Measurements from ENCODE around the gene PIK3R6. TPM values are rescaled to one million over a fixed set of nuclear protein-coding genes. Genes with fewer than 3 reads are reported as not detected.
A peak's percentile ranks its signal among the peaks of the same experiment; 100 is the strongest.
"Not testable (repeated sequence)": the region's sequence is repeated elsewhere in the genome, so short reads cannot be mapped to it uniquely, and the experiment has no call there.

PIK3R6 gene
- total RNA-seq, 1 donor from 2014 or later = not detected

DNA sequence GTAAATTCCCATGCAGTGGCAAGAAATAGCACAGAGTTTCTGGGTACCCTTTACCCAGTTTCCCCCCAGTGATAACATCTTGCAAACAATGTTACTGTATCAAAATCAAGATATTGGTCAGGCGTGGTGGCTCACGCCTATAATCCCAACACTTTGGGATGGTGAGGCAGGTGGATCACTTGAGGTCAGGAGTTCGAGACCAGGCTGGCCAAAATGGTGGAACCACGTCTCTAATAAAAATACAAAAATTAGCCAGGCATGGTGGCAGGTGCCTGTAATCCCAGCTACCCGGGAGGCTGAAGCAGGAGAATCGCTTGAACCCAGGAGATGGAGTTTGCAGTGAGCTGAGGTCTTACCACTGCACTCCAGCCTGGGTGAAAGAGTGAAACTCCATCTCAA lies 11.3 kb downstream of the PIK3R6 start:
- not testable (repeated sequence) for DNase-seq (ENCODE audit: low read depth in 2 of 2)

DNA sequence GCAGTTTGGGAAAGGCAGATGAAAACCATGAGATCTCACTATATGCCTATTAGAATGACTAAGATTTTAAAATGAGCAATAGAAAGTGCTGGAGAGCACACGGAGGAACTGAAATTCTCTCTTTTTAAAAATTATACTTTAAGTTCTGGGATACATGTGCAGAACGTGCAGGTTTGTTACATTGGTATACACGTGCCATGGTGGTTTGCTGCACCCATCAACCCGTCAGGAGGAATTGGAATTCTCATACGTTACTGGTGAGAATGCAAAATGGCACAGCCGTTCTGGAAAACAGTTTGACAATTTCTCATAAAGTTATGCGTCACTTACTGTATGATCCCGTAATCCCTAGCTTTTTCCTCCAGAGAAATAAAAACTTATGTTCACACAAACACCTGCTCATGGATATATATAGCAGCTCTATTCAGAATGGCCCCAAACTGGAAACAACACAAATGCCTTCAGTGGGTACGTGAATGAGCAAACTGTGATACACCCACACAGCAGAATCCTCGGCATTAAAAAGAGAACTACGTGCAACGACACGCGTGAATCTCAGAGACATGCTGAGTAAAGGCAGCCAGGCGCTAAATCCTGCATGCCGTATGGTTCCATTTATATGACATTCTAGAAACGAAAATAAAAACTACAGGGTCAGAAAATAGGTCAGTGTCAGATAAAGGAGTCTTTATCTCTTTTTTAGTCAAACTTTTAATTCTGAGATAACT lies 11.8 kb downstream of the PIK3R6 start:
- DNase-seq (ENCODE audit: low read depth in 2 of 2) = no peak

GRCh38 chr17:8851600-8851999 lies 15.9 kb downstream of the PIK3R6 start:
- DNase-seq (ENCODE audit: low read depth in 2 of 2) = no peak

- no peak for DNase-seq (ENCODE audit: low read depth in 2 of 2)
Observed at GRCh38 chr17:8849311-8850041, 18.0 kb downstream of the PIK3R6 start.

- no peak for DNase-seq (ENCODE audit: low read depth in 2 of 2)
Observed at GRCh38 chr17:8847891-8848290, 19.6 kb downstream of the PIK3R6 start.

- DNase-seq (ENCODE audit: low read depth in 2 of 2) = peak; percentile 34 to 47
Observed at GRCh38 chr17:8846768-8847211, 20.7 kb downstream of the PIK3R6 start.

DNA sequence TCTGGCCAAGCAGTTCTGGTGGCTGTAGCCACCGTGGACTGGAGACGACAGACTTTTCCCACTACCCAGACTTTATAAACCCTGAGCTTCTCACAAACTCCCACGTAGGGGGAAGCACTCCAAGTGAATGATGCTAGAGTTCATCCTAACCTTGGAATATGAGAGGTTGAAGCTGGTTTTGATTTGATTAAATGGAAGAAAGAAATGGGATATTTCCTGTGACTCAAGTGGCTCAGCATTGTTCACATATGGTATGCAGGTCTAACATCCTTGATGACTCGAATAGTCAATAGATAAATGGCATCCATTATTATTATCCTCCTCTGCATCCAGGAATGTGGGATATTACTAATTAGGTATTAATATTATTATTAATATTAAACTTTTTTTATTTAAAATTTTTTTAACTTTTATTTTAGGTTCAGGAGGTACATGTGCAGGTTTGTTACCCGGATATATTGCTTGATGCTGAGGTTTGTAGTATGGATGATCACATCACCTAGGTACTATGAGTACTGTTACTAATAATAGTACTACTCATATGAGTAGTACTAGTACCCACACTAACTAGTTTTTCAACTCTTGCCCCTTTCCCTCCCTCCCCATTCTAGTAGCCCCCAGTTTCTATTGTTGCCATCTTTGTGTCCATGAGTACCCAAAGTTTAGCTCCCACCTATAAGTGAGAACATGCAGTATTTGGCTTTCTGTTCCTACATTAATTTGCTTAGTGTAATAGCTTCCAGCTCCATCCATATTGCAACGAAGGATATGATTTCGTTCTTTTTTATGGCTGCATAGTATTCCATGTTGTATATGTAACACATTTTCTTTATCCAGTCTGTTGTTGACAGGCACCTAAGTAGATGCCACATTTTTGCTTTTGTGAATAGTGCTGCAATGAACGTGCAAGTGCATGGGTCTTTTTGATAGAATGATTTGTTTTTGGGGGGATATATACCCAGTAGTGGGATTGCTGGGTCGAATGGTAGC lies 22.9 kb downstream of the PIK3R6 start:
- no peak for DNase-seq (ENCODE audit: low read depth in 2 of 2)

DNA sequence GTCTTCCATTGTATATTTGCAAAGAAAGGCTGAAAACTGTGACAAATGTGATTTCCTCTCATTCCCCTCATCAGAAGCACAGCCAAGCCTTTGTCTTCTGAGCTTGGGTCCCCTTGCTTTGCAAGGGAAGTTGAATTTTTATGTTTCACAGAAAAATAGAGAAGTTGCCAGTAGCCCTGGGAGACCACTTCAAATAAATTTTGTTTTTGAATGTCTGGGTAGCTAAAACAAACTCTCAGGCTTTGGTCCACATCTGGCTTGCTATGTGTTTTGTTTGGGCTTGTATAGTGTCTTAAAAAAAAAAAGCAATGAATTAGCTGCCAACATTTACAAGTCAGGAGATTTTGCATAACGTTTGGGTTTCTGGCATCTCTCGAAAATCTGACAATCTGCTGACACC lies 24.1 kb downstream of the PIK3R6 start:
- DNase-seq (ENCODE audit: low read depth in 2 of 2) = no peak

- no peak for DNase-seq (ENCODE audit: low read depth in 2 of 2)
Observed at GRCh38 chr17:8841844-8842243, 25.6 kb downstream of the PIK3R6 start.

- no peak for DNase-seq (ENCODE audit: low read depth in 2 of 2)
Observed at GRCh38 chr17:8839410-8839935, 28.0 kb downstream of the PIK3R6 start.

- no peak for DNase-seq (ENCODE audit: low read depth in 2 of 2)
Observed at GRCh38 chr17:8838551-8839095, 28.9 kb downstream of the PIK3R6 start.

DNA sequence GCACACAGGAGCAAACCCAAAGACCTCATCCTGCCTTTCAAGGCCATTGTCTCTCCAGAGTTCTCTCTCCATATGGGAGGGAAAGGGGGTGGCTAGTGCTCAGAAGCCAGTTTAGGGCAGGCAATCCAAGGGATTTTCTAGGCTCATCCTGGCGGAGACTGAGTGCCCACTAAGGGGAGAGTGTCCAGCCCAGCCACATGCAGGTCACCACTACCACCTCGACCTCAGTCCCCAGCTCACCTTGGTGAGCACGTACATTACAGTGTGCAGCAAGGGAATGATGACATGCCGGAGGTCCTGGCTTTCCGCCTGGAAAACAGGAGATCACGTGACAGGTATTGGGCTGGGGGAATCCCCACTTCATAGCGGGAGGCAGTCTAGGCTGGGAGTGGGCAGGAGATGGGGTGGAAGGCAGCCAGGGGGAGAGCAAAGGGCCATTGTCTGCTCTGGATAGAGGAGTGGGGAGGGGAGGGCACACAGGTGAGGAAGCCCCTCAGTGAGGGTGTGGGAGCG lies 29.9 kb downstream of the PIK3R6 start:
- peak in 1 of 2 donors; percentile 84 for DNase-seq (ENCODE audit: low read depth in 2 of 2)

DNA sequence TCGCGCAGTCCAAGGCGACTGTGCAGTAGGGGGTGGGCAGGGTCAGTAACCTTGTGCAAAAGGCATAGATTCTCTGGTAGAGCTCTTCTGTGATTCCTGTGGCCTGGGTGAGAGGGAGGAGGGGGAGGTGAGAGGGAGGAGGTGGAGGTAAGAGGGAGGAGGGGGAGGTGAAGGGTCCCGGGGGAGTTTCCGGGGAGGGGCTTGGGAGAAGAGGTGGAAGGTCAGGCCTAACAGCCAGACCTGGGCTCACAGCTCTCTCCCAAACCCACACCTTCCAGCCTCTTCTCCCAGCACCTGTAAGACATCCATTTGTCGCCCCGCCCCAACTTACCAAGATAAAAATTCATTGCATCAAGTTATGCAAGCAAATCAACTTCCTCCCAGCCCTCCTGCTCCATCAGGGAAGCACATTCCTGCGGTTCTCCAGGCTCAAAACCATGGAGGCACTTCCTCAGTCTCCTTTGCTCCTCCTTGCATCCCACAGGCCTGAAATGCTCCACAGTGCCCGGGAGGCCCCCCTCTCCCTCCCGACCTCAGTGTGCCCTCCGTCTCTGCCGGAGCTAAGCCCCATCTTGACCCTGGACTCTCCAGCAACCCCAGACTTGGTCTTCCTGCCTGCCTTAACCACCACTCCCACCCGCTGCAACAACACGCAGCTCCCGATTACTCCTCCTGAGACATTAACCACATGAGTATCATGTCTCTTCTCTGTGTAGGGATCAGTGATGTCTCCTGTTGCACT lies 30.5 kb downstream of the PIK3R6 start:
- no peak for DNase-seq (ENCODE audit: low read depth in 2 of 2)

DNA sequence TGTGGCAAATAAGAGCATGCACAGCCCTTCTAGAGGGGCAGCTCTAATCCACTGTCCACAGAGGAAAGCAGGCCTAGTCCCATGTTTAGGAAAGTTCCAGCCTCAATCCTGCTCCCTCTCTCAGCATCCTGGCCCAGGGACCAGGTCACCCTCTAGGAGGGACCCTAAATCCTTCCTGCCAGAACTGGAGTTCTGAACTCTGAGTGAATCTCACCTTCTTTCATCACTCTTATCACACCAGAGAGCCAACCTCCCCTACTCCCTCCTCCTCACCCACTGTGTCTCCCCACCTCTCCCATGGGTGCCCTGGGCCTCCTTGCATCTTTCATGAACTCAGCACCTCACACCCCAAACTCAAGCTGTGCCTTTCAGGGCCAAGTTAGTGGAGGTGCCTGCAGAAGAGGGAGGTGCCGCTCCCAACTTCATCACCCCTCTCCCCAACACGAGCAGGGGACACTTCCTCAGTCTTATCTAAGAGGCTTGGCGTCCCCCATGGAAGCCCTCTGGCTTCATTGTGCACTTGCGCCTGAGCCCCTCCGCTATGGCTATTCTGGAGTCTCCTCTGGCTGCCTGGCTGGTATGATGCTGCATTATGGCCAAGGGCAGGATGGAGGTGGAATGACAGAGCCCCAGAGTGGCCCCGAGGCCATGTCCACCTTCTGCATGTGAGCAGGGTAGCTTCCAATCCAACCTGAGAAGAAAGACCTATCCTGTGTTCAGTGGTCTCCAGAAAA lies 31.7 kb downstream of the PIK3R6 start:
- DNase-seq (ENCODE audit: low read depth in 2 of 2) = no peak

DNA sequence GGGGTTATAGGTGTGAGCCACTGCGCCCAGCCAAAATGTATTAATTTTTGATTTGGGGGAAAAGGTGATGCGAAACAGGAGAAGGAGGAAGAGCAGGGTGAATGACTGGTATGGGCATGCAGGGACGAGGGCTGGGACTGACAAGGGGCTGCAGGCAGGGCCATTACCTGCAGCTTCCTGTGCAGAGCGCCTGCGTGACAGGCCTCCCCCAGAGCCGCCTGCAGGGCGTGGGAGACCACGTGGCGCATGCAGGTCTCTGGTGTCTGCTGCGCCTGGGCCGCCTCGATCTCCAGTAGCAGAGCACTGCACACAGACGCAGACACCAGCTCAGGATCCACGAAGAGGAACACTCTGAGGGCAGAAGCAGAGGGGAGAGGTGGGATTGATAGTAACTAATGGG lies 32.4 kb downstream of the PIK3R6 start:
- no peak for DNase-seq (ENCODE audit: low read depth in 2 of 2)

- DNase-seq (ENCODE audit: low read depth in 2 of 2) = peak in 1 of 2 donors; percentile 13
Observed at GRCh38 chr17:8832711-8833352, 34.6 kb downstream of the PIK3R6 start.

- no peak for DNase-seq (ENCODE audit: low read depth in 2 of 2)
Observed at GRCh38 chr17:8831234-8831849, 36.1 kb downstream of the PIK3R6 start.

- DNase-seq (ENCODE audit: low read depth in 2 of 2) = no peak
Observed at GRCh38 chr17:8830141-8830540, 37.3 kb downstream of the PIK3R6 start.

Data from lung microvascular endothelial cell (primary cell).